ENCODE results near the gene DMXL2. TPM values are rescaled to one million over a fixed set of nuclear protein-coding genes. Genes with fewer than 3 reads are reported as not detected.

The DMXL2 gene
- polyA plus RNA-seq, 3 donors = 52.9 to 91.9 (median 62.2) TPM

DNA sequence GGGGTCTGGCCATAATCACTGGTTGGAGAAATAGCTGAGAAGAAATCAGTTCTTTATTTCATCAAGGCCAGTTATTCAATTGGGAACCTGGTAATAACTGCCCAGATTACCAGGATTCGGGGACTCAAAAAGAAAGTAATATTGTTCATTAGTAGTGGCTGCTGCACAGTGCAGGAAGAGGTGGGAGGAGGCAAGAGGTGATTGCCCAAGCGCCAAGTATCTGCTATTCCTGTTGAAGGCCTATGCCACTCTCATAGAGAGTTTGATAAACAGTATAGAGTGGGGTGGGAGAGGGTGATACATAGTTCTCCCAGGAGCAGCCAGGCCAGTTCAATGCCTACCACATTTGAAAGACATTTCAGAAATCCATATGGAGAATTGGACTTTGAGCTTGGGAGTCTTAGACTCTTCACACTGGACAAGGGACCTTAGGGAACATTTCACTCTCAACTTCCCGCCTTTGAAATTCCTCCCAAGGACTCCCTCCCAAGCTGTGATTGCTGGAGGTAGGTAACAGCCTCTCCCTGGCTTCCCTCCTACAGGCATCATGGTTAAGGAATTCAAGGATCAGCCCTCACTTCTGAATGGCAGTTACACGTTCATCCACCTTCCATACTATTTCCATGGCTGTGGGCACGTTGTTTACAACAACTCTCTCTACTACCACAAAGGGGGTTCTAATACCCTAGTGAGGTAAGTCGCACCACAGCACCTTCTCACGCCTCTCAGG, 221.4 kb downstream of the DMXL2 start:
- no peak for DNase-seq (ENCODE audit: extremely low read depth in 1 of 11, low read depth in 9 of 11, low spot score in 4 of 11)

DNA sequence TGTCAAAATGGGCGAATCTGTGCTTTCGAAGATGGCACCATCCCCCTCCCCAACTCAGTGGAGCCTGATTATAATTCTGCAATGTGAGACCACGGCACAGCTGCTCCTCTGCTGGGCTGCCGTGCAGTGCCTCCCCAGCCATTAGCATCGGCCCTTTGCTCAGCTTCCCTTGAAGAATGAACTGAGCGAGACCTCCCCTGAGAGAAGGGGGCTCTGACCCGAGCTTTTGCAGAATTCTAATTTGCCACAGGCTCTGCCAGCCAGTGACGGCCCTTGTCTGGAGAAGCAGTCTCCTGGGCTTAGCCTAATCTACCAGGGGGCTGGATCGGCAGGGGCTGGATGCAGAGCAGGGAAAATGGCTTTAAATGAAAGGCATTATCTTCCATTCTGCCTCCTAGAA, 223.9 kb downstream of the DMXL2 start:
- no peak for DNase-seq (ENCODE audit: extremely low read depth in 1 of 11, low read depth in 9 of 11, low spot score in 4 of 11)

Other genes starting within 250 kb of the DMXL2 start
- under 1 TPM in 2 of 3 donors, not detected in 1; 0.06 to 0.16 TPM for gene SCG3, start 58.7 kb upstream of the DMXL2 start, polyA plus RNA-seq (ENCODE audit: insufficient read length in 3 of 3)
- 1 to 10 TPM; 3.6 to 4.3 (median 3.7) TPM for gene LYSMD2, start 114.9 kb upstream of the DMXL2 start, polyA plus RNA-seq (ENCODE audit: insufficient read length in 3 of 3)
- 1 to 10 TPM; 4.6 to 4.9 (median 4.9) TPM for gene TMOD2, start 128.8 kb upstream of the DMXL2 start, polyA plus RNA-seq (ENCODE audit: insufficient read length in 3 of 3)
- 10 to 100 TPM; 48.3 to 55.3 (median 51.6) TPM for gene TMOD3, start 206.9 kb upstream of the DMXL2 start, polyA plus RNA-seq (ENCODE audit: insufficient read length in 3 of 3)